ENCODE results near the gene FBXO11. TPM values are rescaled to one million over a fixed set of nuclear protein-coding genes. Genes with fewer than 3 reads are reported as not detected.

FBXO11 gene
- polyA plus RNA-seq, 1 of the 3 experiments (the other 2 are of a cell fraction) = 26.6 TPM

- H3K9me2 ChIP-seq = no peaks in the 10 kb centered on the region
- H3K4me1 ChIP-seq (ENCODE audit: control insufficient read depth in 1 of 2, insufficient read depth in 2 of 2, low read depth in 1 of 2, low read length in 1 of 2) = peaks cover 0 to 6% of the 10 kb centered on the region in 2 experiments; a peak in 1 of 4 replicates
- 88% methylated on average over 13 of the region's 13 CpGs for WGBS (ENCODE audit: low lambda C conversion rate)
- no peak for DNase-seq
- H3K4me2 ChIP-seq = no peak overlapping the region
- no peaks in the 10 kb centered on the region for H3K9me3 ChIP-seq
- H3F3A ChIP-seq (replicated peaks; ENCODE audit: insufficient read depth) = no peaks in the 10 kb centered on the region
- no peak overlapping the region for H2AFZ ChIP-seq (ENCODE audit: low read depth)
- no peaks in the 10 kb centered on the region for H3K36me3 ChIP-seq (replicated peaks in 1 of 2; ENCODE audit: control insufficient read depth in 1 of 2, insufficient read depth in 2 of 2, low read length in 1 of 2)
- no peak overlapping the region for H3K27ac ChIP-seq (ENCODE audit: low read depth in 2 of 2, low read length in 1 of 2)
- no peaks in the 10 kb centered on the region for H3K27me3 ChIP-seq (ENCODE audit: insufficient read depth)
- POLR2A ChIA-PET = no interaction called here
- H3K9ac ChIP-seq = no peak overlapping the region
- H3K4me3 ChIP-seq (ENCODE audit: low read depth in 2 of 2, low read length in 1 of 2) = no peak overlapping the region
- H4K20me1 ChIP-seq (ENCODE audit: insufficient read depth) = no peaks in the 10 kb centered on the region
- CTCF ChIA-PET = interaction anchor here (1.4 to 9.2 kb wide), 3 partner anchors 9 to 389 kb away, joined by 3 to 98 read pairs (median 9); no protein-coding TSS in a partner anchor
- no peaks in the 10 kb centered on the region for H3K79me2 ChIP-seq (ENCODE audit: insufficient read depth)
- TF ChIP-seq YY1 (IDR thresholded peaks at IDR 0.05; ENCODE audit: low read depth) (no peak), RAD21 (IDR thresholded peaks at IDR 0.05; ENCODE audit: low read length) (no peak), MEF2A (IDR thresholded peaks at IDR 0.05; ENCODE audit: borderline replicate concordance, low read depth) (no peak), RFX5 (IDR thresholded peaks at IDR 0.05; ENCODE audit: low read length) (no peak)
- TF ChIP-seq, protein P1, sequence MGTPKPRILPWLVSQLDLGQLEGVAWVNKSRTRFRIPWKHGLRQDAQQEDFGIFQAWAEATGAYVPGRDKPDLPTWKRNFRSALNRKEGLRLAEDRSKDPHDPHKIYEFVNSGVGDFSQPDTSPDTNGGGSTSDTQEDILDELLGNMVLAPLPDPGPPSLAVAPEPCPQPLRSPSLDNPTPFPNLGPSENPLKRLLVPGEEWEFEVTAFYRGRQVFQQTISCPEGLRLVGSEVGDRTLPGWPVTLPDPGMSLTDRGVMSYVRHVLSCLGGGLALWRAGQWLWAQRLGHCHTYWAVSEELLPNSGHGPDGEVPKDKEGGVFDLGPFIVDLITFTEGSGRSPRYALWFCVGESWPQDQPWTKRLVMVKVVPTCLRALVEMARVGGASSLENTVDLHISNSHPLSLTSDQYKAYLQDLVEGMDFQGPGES (IDR thresholded peaks at IDR 0.05; ENCODE audit: low read depth, low read length) = no peak
Measured at GRCh38 chr2:47777277-47777937, 128.9 kb downstream of the FBXO11 start.

DNA sequence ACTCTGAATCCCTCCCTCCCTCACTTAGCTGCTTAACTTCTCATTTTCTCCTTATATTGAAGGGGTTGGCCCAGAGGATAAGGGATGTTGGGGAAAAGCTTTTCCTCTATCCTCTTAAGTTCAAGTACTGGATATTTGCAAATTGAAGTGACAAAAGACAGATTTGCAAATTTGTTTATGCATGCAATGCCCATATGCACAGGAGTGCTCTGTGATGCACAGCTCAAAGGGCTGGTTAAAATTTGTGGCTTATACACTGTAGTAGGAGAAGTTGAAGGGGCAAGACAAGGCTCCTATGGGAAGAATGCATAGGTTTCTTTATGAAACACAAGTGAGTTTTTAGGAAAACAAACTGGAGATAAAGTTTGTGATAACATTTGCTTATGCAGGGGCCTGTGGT, 131.7 kb downstream of the FBXO11 start:
- TF ChIP-seq NRF1 (IDR thresholded peaks at IDR 0.05; ENCODE audit: low read depth, low read length) (no peak), GATA2 (CRISPR knock-in tag; IDR thresholded peaks at IDR 0.05) (no peak), FOXJ3 (CRISPR knock-in tag; IDR thresholded peaks at IDR 0.05) (no peak), NFIC (IDR thresholded peaks at IDR 0.05; ENCODE audit: borderline replicate concordance) (no peak), JUND (IDR thresholded peaks at IDR 0.05) (no peak), RFX5 (IDR thresholded peaks at IDR 0.05; ENCODE audit: low read length) (no peak), TAF1 (IDR thresholded peaks at IDR 0.05; ENCODE audit: borderline replicate concordance, low read depth, low read length) (no peak), RCOR1 (IDR thresholded peaks at IDR 0.05; ENCODE audit: low read length) (no peak), RXRA (IDR thresholded peaks at IDR 0.05; ENCODE audit: borderline replicate concordance, low read depth) (no peak), SIN3A (IDR thresholded peaks at IDR 0.05; ENCODE audit: borderline replicate concordance, low read depth, low read length) (no peak), PBX3 (IDR thresholded peaks at IDR 0.05) (no peak), CHD2 (IDR thresholded peaks at IDR 0.05; ENCODE audit: low read length, partially characterized antibody) (no peak), RAD21 (IDR thresholded peaks at IDR 0.05; ENCODE audit: low read length) (no peak), CTCF (IDR thresholded peaks at IDR 0.05) (no peak), REST (IDR thresholded peaks at IDR 0.05; ENCODE audit: low read depth, low read length) (no peak)
- TF ChIP-seq, protein P1 (IDR thresholded peaks at IDR 0.05; ENCODE audit: low read depth, low read length) = no peak
- Histone ChIP-seq H3K4me3 (ENCODE audit: low read depth in 2 of 2, low read length in 1 of 2) (no peak overlapping the region), H3K36me3 (replicated peaks in 1 of 2; ENCODE audit: control insufficient read depth in 1 of 2, insufficient read depth in 2 of 2, low read length in 1 of 2) (no peaks in the 10 kb centered on the region), H4K20me1 (ENCODE audit: insufficient read depth) (no peaks in the 10 kb centered on the region), H3K9me2 (no peaks in the 10 kb centered on the region), H3K79me2 (ENCODE audit: insufficient read depth) (no peaks in the 10 kb centered on the region), H3K27me3 (ENCODE audit: insufficient read depth) (no peaks in the 10 kb centered on the region), H3K27ac (ENCODE audit: low read depth in 2 of 2, low read length in 1 of 2) (no peak overlapping the region), H3K4me2 (no peak overlapping the region), H3K4me1 (ENCODE audit: control insufficient read depth in 1 of 2, insufficient read depth in 2 of 2, low read depth in 1 of 2, low read length in 1 of 2) (no peaks in the 10 kb centered on the region), H2AFZ (ENCODE audit: low read depth) (no peak overlapping the region), H3F3A (replicated peaks; ENCODE audit: insufficient read depth) (peaks cover 4% of the 10 kb centered on the region), H3K9ac (no peak overlapping the region), H3K9me3 (no peaks in the 10 kb centered on the region)
- POLR2A ChIA-PET = no interaction called here
- no peak for DNase-seq
- CTCF ChIA-PET = interaction anchor here (1.2 to 10.8 kb wide), 3 partner anchors 8 to 386 kb away, joined by 3 to 228 read pairs (median 10); partner anchors contain the start of gene MSH6

Measured in SK-N-SH (cell line).